ENCODE results near the gene ANXA6.

ANXA6 gene

DNA sequence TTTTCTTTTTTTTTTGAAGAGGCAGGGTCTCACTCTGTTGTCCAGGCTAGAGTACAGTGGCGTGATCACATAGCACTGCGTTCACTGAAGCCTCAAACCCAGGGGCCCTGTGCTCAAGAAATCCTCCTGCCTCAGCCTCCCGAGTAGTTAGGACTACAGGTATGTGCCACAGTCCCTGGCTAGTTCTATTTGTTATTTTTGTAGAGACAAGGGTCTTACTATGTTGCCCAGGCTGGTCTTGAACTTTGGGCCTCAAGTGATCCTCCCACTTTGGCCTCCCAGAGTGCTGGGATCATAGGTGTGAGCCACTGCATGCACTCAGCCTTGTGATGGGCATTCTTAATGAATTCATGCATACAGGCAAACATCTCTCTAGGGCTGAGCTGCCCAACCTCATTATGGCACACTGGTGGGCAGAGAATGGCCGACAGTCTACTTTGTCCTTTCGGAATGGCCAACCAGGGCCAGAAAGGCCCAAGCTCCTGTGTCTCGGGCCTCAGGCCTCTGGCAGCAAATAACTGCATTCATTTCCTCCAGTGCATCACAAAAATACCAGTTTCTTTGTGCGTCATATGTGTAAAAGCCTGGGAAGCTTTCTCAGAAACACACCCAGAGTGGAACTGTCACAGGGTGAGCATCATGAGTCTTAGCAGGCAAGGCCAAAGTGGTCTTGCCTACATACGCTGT lies 27.2 kb downstream of the ANXA6 start:
- no peak for DNase-seq (ENCODE audit: low spot score)

GRCh38 chr5:151128817-151129216 lies 28.8 kb downstream of the ANXA6 start:
- no peak for DNase-seq (ENCODE audit: low spot score)

- DNase-seq (ENCODE audit: low spot score): no peak
These were observed 29.7 kb downstream of the ANXA6 start for GRCh38 chr5:151127926-151128325.

- peak; percentile 73 for DNase-seq (ENCODE audit: low spot score)
These were observed 31.4 kb downstream of the ANXA6 start for GRCh38 chr5:151126199-151126645.

DNA sequence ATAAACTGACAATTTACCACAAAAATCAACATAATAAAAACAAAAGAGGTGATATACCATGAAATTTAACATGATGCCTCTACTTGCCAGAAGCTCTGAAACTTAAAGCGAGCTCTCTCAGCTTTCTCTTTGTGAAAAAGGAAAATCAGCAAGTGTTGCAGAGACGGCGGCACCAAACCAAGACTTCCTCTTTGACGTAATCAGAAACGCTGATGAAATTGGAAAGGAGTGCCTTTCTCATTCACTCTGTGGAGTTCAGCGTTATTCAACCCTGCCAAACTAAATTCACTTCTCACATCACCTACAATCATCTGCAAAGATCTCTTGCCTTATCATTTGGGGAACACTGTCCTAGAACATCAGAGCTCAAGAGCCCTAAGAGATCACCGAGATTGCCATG lies 32.2 kb downstream of the ANXA6 start:
- DNase-seq (ENCODE audit: low spot score): no peak

DNA sequence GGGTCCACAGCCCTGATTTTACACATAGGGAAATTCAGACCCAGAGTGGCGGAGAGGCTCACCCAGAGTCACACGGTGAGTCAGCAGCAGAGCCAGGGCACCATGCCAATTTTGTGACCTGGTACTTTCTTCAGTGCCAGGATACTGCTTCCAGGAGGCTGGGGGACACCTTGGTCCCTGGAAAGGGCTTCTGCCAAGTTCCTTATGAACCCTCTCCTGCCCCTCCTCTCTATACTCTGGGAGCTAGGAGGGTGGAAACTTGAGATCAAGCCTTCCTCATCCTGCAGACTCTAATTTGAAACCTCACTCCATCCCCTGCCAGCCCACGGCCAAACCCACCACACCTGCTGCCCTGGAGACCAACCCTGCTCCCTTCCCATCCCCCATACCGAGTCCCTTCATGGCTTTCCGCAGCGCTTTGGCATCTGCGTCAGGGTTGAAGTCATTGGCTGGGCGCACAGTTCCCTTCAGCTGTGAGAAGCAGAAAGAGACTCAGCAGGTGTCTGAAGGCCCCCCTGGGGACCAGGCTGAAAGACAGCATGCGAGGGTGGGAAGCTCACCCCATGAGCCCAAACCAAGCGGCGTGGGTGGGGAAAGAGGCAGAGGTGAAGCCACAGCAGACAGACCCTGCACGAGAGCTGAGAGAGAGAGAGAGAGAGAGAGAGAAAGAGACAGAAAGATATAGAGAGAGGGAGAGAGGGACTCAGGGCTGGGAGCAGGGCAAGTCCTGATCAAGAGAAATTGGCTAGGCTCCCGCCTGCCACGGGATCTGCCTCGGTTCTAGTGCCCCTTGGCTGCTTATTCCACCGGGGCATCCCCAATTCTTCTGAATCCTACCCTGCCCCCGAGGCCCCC lies 33.5 kb downstream of the ANXA6 start:
- no peak for DNase-seq (ENCODE audit: low spot score)

- DNase-seq (ENCODE audit: low spot score): no peak
These were observed 34.8 kb downstream of the ANXA6 start for GRCh38 chr5:151122828-151123227.

DNA sequence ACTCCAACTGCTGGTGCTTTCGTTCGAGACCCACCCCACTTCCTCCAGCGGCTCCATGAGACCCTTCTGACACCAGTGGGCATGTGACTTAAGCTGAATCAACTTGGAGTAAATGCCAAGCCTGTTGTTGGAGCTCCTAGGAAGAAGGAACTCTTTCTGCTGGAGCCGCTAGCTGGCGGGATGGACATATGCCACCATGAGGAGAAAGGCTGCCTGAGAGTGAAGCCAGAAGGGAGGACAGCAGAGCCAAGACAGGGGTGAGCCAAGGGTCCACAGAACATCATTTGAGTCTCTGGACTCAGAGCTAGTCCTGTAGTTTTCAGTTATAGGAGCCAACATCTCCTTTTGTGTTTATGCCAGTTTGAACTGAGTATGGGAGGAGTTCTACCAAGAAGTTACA lies 35.9 kb downstream of the ANXA6 start:
- DNase-seq (ENCODE audit: low spot score): no peak

DNA sequence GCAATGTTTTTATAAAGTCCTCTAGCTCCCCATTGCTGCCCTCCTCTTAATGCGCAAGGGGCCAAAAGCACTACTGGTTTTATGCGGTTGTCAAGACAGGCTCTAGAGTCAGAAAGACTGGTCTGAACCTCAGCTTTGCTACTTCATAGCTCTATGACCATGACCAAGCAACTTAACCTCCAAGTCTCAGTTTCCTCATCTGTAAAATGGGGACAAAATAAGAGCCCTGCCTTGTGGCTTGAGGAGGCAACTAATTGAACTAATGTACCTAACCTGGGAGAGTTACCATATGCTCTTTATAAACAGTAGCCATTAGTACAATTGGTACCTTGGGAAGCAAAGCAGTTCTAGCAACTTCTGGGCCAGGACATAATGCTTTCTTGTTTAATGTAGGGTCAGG lies 36.5 kb downstream of the ANXA6 start:
- no peak for DNase-seq (ENCODE audit: low spot score)

GRCh38 chr5:151118913-151119575 lies 38.5 kb downstream of the ANXA6 start:
- DNase-seq (ENCODE audit: low spot score): no peak

GRCh38 chr5:151115272-151115905 lies 42.2 kb downstream of the ANXA6 start:
- peak; percentile 81 for DNase-seq (ENCODE audit: low spot score)

DNA sequence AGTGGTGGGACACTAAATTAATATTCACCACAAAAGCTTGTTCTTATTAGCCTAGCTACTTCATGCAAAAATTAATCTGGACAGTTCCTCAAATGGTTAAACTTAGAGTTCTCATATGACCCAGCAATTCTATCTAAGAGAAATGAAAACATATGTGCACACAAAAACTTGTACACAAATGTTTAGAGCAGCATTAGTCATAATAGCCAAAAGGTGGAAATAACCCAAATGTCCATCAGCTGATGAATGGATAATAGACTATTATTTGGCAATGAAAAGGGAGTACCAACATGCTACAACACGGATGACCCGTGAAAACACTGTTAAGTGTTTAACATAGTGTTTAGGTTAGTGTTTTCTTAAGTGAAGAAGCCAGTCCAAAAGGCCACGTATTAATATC lies 43.9 kb downstream of the ANXA6 start:
- no peak for DNase-seq (ENCODE audit: low spot score)

- no peak for DNase-seq (ENCODE audit: low spot score)
These were observed 46.6 kb downstream of the ANXA6 start for GRCh38 chr5:151110992-151111391.

GRCh38 chr5:151110122-151110681 lies 47.4 kb downstream of the ANXA6 start:
- DNase-seq (ENCODE audit: low spot score): no peak

- no peak for DNase-seq (ENCODE audit: low spot score)
These were observed 49.0 kb downstream of the ANXA6 start for GRCh38 chr5:151108566-151108965.

GRCh38 chr5:151107738-151108520 lies 49.6 kb downstream of the ANXA6 start:
- no peak for DNase-seq (ENCODE audit: low spot score)

GRCh38 chr5:151107084-151107483 lies 50.5 kb downstream of the ANXA6 start:
- no peak for DNase-seq (ENCODE audit: low spot score)

DNA sequence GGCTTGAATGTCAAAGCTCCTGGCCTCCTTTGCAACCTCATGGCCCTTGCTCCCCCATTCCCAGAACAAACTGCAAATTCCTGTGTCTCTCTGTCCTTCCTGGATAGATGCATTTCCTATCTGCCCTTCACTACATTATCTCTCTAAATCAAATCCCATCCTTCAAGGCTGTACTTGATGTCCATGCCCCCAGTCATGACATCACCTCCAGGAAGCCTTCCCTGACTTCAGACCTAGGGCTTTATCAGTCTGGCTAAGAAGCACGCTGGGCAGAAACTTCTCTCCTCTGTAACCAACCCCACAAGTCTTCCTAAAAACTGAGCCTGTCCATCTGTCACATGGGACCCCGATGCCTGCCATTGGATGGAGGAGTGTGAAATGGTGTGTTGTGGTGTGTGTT lies 51.1 kb downstream of the ANXA6 start:
- DNase-seq (ENCODE audit: low spot score): no peak

DNA sequence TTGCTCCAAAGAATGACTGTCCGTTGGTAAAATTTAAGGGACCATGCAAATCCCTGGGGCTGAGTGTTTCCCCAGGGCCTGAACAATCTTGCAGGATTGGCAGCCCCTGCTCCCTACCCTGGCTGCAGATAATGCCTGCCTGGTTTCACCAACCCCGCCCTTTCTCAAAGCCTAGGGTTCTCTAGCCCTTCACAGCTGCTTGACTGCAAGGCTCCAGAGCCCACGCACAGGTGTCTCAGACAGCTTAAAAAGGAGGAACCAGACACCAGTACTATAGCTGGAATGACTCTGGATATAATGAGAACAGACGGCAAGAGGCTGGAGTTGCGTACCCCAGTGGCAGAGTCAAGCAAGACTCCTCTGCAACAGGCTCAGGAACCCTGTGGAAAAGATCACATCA lies 51.5 kb downstream of the ANXA6 start:
- no peak for DNase-seq (ENCODE audit: low spot score)

GRCh38 chr5:151105561-151105960 lies 52.0 kb downstream of the ANXA6 start:
- DNase-seq (ENCODE audit: low spot score): no peak

- no peak for DNase-seq (ENCODE audit: low spot score)
These were observed 52.8 kb downstream of the ANXA6 start for GRCh38 chr5:151104795-151105194.
